ENCODE results near the gene STYXL1.

- no peak for TF ChIP-seq SUZ12 (IDR thresholded peaks at IDR 0.05; ENCODE audit: extremely low read depth, insufficient read depth, insufficient read length)
- TF ChIP-seq YY1 (IDR thresholded peaks at IDR 0.05; ENCODE audit: insufficient read depth, insufficient read length), result no peak
- TF ChIP-seq ZNF274 (IDR thresholded peaks at IDR 0.05; ENCODE audit: low read depth, low read length), result no peak
These were observed 16.6 kb upstream of the STYXL1 start for GRCh38 chr7:76064208-76064970.
